IMR-90 (cell line): ENCODE data around the gene PDX1. TPM values are rescaled to one million over a fixed set of nuclear protein-coding genes. Genes with fewer than 3 reads are reported as not detected.

Experiments
- ATAC-seq: fragments of 200-7000 bp; cut with Tn5 transposase; 2 replicates; pipeline ENCODE4 v1.9.1; 2020; ENCODE audit warnings: low read depth, mild to moderate bottlenecking, moderate library complexity
- BruUV-seq: library from RNA; stranded (reverse); fragments of 400-500 nt; replicated peaks from 2 replicates; lab custom pipeline; 2021; lab: Mats Ljungman, UMichigan
- CTCF ChIA-PET: fragments of 300-600 bp; formaldehyde crosslinking; extraction: SDS; loops from one replicate; lab custom pipeline; 2021; ENCODE audit warnings: antibody characterized with exemption; lab: Yijun Ruan, JAX
- POLR2A ChIA-PET: fragments of 300-600 bp; sonication (Branson Sonifier 250); formaldehyde crosslinking; loops from one replicate; lab custom pipeline; 2022; ENCODE audit warnings: antibody characterized with exemption; ENCODE audit not compliant: unreplicated experiment; lab: Charles Lee
- DNase-seq: peaks from one replicate; pipeline ENCODE4 v3.0.0; 2013
- H2AFZ ChIP-seq: replicated peaks from 2 replicates; pipeline ENCODE3; 2013; ENCODE audit warnings: low read length, mild to moderate bottlenecking; ENCODE audit not compliant: poor library complexity
- H2AK5ac ChIP-seq: 2 replicates; pipeline ENCODE4 v1.6.1; 2013; ENCODE audit warnings: low read depth, low read length, inconsistent platforms
- H2AK9ac ChIP-seq: replicated peaks from 2 replicates; pipeline ENCODE3; 2013; ENCODE audit warnings: mild to moderate bottlenecking, low read depth, low read length, moderate library complexity; ENCODE audit not compliant: poor library complexity
- H2BK120ac ChIP-seq: 2 replicates; pipeline ENCODE4 v1.6.1; 2013; ENCODE audit warnings: low read depth, low read length, inconsistent platforms
- H2BK15ac ChIP-seq: 3 replicates; pipeline ENCODE4 v1.6.1; 2013; ENCODE audit warnings: low read depth, low read length, inconsistent platforms
- H2BK20ac ChIP-seq: 2 replicates; pipeline ENCODE4 v1.6.1; 2013; ENCODE audit warnings: low read depth, mild to moderate bottlenecking, inconsistent platforms, low read length, moderate library complexity
- H2BK5ac ChIP-seq: 2 replicates; pipeline ENCODE4 v1.6.1; 2013; ENCODE audit warnings: mild to moderate bottlenecking, low read depth, low read length, inconsistent platforms; ENCODE audit not compliant: poor library complexity, severe bottlenecking
- H3K14ac ChIP-seq: replicated peaks from 2 replicates; pipeline ENCODE4 v1.6.1; 2013; ENCODE audit warnings: low read depth, low read length, inconsistent platforms
- H3K18ac ChIP-seq: 2 replicates; pipeline ENCODE4 v1.6.1; 2013; ENCODE audit warnings: low read depth, low read length, control low read depth
- H3K23ac ChIP-seq: 2 replicates; pipeline ENCODE4 v1.6.1; 2013; ENCODE audit warnings: low read depth, low read length, inconsistent platforms
- H3K27ac ChIP-seq: 2 replicates; pipeline ENCODE4 v1.5.1; 2013; ENCODE audit warnings: mild to moderate bottlenecking, control low read depth, low read length; ENCODE audit not compliant: insufficient read depth
- H3K27me3 ChIP-seq: 2 replicates; pipeline ENCODE4 v1.6.1; 2013; ENCODE audit warnings: low read length; ENCODE audit not compliant: control insufficient read depth, insufficient read depth
- H3K36me3 ChIP-seq: 2 replicates; pipeline ENCODE4 v1.6.1; 2013; ENCODE audit warnings: low read length, mixed read lengths; ENCODE audit not compliant: control insufficient read depth, insufficient read depth
- H3K4ac ChIP-seq: 2 replicates; pipeline ENCODE4 v1.6.1; 2013; ENCODE audit warnings: low read depth, low read length, inconsistent platforms
- H3K4me1 ChIP-seq: 2 replicates; pipeline ENCODE4 v1.6.1; 2013; ENCODE audit warnings: low read length, mixed read lengths; ENCODE audit not compliant: control insufficient read depth, insufficient read depth
- H3K4me2 ChIP-seq: 2 replicates; pipeline ENCODE4 v1.6.1; 2013; ENCODE audit warnings: low read depth, mild to moderate bottlenecking, control low read depth, low read length, moderate library complexity
- H3K4me3 ChIP-seq: 2 replicates; pipeline ENCODE4 v1.5.1; 2013; ENCODE audit warnings: low read depth, mild to moderate bottlenecking, control low read depth, low read length, moderate library complexity; ENCODE audit not compliant: insufficient read depth
- H3K56ac ChIP-seq: 2 replicates; pipeline ENCODE4 v1.6.1; 2013; ENCODE audit warnings: low read length, inconsistent platforms; ENCODE audit not compliant: insufficient read depth; ENCODE audit errors: extremely low read depth
- H3K79me1 ChIP-seq, 2 experiments: 2 replicates each; pipeline ENCODE4 v1.6.1; 2013; ENCODE audit warnings: low read length in 2 of 2, inconsistent platforms in 1 of 2, low read depth in 1 of 2
- H3K9ac ChIP-seq: 2 replicates; pipeline ENCODE4 v1.6.1; 2013; ENCODE audit warnings: low read depth, low read length, control low read depth
- H3K9me1 ChIP-seq: 2 replicates; pipeline ENCODE4 v1.6.1; 2013; ENCODE audit warnings: low read length, inconsistent platforms; ENCODE audit not compliant: insufficient read depth
- H3K9me3 ChIP-seq: 2 replicates; pipeline ENCODE4 v1.6.1; 2013; ENCODE audit warnings: low read length; ENCODE audit not compliant: control insufficient read depth, insufficient read depth
- H4K20me1 ChIP-seq: 2 replicates; pipeline ENCODE4 v1.6.1; 2013; ENCODE audit warnings: low read length, inconsistent platforms; ENCODE audit not compliant: insufficient read depth
- H4K5ac ChIP-seq: 2 replicates; pipeline ENCODE4 v1.6.1; 2013; ENCODE audit warnings: mild to moderate bottlenecking, low read depth, low read length, control low read depth
- H4K8ac ChIP-seq, 2 experiments: 2 replicates each; pipeline ENCODE4 v1.6.1; 2013; ENCODE audit warnings: low read depth in 2 of 2, low read length in 2 of 2, control low read depth in 1 of 2, inconsistent platforms in 1 of 2
- H4K91ac ChIP-seq: 2 replicates; pipeline ENCODE4 v1.6.1; 2013; ENCODE audit warnings: low read depth, low read length, inconsistent platforms; ENCODE audit not compliant: insufficient read depth
- BHLHE40 ChIP-seq: fragments of 150-350 bp; IDR thresholded peaks from 2 replicates; pipeline ENCODE4 v1.6.1; 2016; ENCODE audit warnings: mild to moderate bottlenecking, low read depth, low read length
- CEBPB ChIP-seq: IDR thresholded peaks from 2 replicates; pipeline ENCODE4 v1.6.1; 2012; ENCODE audit warnings: low read depth, low read length, improper control_type of control experiment
- CHD1 ChIP-seq: IDR thresholded peaks from 2 replicates; pipeline ENCODE4 v1.6.1; 2012; ENCODE audit warnings: low read depth, low read length, improper control_type of control experiment
- ELK1 ChIP-seq: fragments of 150-350 bp; IDR thresholded peaks from 2 replicates; pipeline ENCODE4 v1.6.1; 2016; ENCODE audit warnings: low read depth, mild to moderate bottlenecking, low read length, moderate library complexity, borderline replicate concordance
- FOS ChIP-seq: fragments of 150-350 bp; IDR thresholded peaks from 2 replicates; pipeline ENCODE4 v1.6.1; 2016; ENCODE audit warnings: low read depth, low read length
- MAFK ChIP-seq: IDR thresholded peaks from 2 replicates; pipeline ENCODE4 v1.6.1; 2012; ENCODE audit warnings: low read depth, low read length, improper control_type of control experiment
- MAZ ChIP-seq: IDR thresholded peaks from 2 replicates; pipeline ENCODE4 v1.6.1; 2012; ENCODE audit warnings: low read depth, mild to moderate bottlenecking, low read length, improper control_type of control experiment, moderate library complexity, borderline replicate concordance
- MXI1 ChIP-seq: IDR thresholded peaks from 2 replicates; pipeline ENCODE4 v1.6.1; 2012; ENCODE audit warnings: low read depth, mild to moderate bottlenecking, low read length, moderate library complexity, borderline replicate concordance
- NFE2L2 ChIP-seq: fragments of 150-350 bp; IDR thresholded peaks from 2 replicates; pipeline ENCODE4 v1.6.1; 2016; ENCODE audit warnings: low read depth, mild to moderate bottlenecking, low read length
- POLR2A ChIP-seq: IDR thresholded peaks from 2 replicates; pipeline ENCODE4 v1.6.1; 2012; ENCODE audit warnings: mild to moderate bottlenecking, low read depth, low read length
- RAD21 ChIP-seq: IDR thresholded peaks from 2 replicates; pipeline ENCODE4 v1.6.1; 2012; ENCODE audit warnings: low read length, improper control_type of control experiment
- SMC3 ChIP-seq: fragments of 150-350 bp; IDR thresholded peaks from 2 replicates; pipeline ENCODE4 v1.6.1; 2016; ENCODE audit warnings: low read depth, mild to moderate bottlenecking, antibody characterized with exemption, low read length, moderate library complexity
- WGBS, 2 experiments: methylation state at CpG; one replicate each; pipeline versions ENCODE4 v1.1.5 to v1.1.7; 2013; ENCODE audit warnings: missing lambda C conversion rate in 2 of 2; ENCODE audit not compliant: insufficient read length in 1 of 2; ENCODE audit errors: extremely low coverage in 2 of 2; 5-methylcytosine and 5-hydroxymethylcytosine counted together
- dilution Hi-C: fragments of 300-500 bp; cut with HindIII; formaldehyde crosslinking; loops from one replicate; pipeline ENCODE4 v1.14.3; 2018; ENCODE audit warnings: low sequenced_read_pairs; ENCODE audit not compliant: unreplicated experiment
- in situ Hi-C: fragments of 300-500 bp; cut with MboI; formaldehyde crosslinking; loops from 3 replicates; pipeline ENCODE4 v1.14.3; 2019; ENCODE audit warnings: low sequenced_read_pairs, inconsistent platforms, mixed read lengths
- intact Hi-C: fragments of 100-400 bp; cut with micrococcal nuclease; formaldehyde crosslinking; loops from 2 replicates; pipeline ENCODE4 v1.10.0; 2022
- polyA plus RNA-seq, 3 experiments: library from polyadenylated mRNA; depleted of rRNA; stranded (reverse); fragments of >200 nt; gene quantifications; 2 replicates each; pipeline ENCODE4 v1.2.3, GENCODE V29; 2012; ENCODE audit warnings: low replicate concordance in 1 of 3
- total RNA-seq: library from RNA; depleted of rRNA; stranded (reverse); fragments of >200 nt; gene quantifications from 2 replicates; pipeline ENCODE4 v1.2.3, GENCODE V29; 2012
- TF ChIP-seq, protein P1 (sequence below): conservative IDR thresholded peaks from 2 replicates; pipeline ENCODE4 v1.5.1; 2012; ENCODE audit warnings: mild to moderate bottlenecking, low read depth, low read length, improper control_type of control experiment
- TF ChIP-seq, protein P2 (sequence below): fragments of 150-350 bp; IDR thresholded peaks from 2 replicates; pipeline ENCODE4 v1.6.1; 2017; ENCODE audit warnings: mild to moderate bottlenecking, antibody characterized with exemption, low read length, low read depth

The PDX1 gene
- total and polyA plus RNA-seq, 2 of the 4 experiments (the other 2 are of a cell fraction): not detected

DNA sequence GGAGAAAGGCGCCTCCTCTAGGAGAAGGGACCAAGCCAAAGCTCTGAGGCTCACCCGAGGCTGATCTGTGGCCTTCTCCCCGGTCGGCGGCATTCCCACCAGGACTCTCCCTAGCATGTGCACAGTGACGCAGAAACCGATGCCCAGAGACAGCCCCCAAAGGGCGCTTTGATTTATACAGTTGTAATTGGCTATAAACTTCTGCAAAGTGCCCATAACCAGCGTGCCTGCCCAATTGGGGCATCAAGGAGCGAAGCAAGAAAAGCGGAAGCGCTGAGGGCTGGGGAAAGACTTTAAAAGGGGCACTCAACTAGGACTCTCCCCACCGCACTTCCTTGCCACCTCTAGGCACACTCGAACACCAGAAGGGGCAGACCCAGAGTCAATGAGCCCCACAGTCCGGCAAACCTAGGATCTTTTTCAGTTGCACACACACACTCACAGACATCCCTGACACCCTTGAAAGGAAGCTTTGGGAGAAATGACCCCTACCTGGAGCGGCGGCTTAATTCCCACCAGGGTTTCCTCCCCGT, 47.5 kb downstream of the PDX1 start:
- H2AK5ac ChIP-seq: no peak overlapping the region
- no peak overlapping the region for H4K5ac ChIP-seq
- H4K91ac ChIP-seq: no peak overlapping the region
- H3K23ac ChIP-seq: no peak overlapping the region
- H3K9ac ChIP-seq: no peak overlapping the region
- H3K27ac ChIP-seq: no peak overlapping the region
- H2AFZ ChIP-seq: no peak overlapping the region
- H4K20me1 ChIP-seq: peaks cover 4% of the 10 kb centered on the region; the same call in 1 of the 2 replicates
- H3K4ac ChIP-seq: no peak overlapping the region
- no peaks in the 10 kb centered on the region for H3K9me1 ChIP-seq
- no peak overlapping the region for H2BK15ac ChIP-seq
- WGBS, 2 experiments: 4% methylated on average over 5 of the region's 18 CpGs; no CpG with 5 or more reads in 1 of the 2 experiments
- no peak for TF ChIP-seq MAFK
- TF ChIP-seq RAD21: no peak
- no peak for TF ChIP-seq FOS
- TF ChIP-seq, protein P1, sequence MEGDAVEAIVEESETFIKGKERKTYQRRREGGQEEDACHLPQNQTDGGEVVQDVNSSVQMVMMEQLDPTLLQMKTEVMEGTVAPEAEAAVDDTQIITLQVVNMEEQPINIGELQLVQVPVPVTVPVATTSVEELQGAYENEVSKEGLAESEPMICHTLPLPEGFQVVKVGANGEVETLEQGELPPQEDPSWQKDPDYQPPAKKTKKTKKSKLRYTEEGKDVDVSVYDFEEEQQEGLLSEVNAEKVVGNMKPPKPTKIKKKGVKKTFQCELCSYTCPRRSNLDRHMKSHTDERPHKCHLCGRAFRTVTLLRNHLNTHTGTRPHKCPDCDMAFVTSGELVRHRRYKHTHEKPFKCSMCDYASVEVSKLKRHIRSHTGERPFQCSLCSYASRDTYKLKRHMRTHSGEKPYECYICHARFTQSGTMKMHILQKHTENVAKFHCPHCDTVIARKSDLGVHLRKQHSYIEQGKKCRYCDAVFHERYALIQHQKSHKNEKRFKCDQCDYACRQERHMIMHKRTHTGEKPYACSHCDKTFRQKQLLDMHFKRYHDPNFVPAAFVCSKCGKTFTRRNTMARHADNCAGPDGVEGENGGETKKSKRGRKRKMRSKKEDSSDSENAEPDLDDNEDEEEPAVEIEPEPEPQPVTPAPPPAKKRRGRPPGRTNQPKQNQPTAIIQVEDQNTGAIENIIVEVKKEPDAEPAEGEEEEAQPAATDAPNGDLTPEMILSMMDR: no peak
- TF ChIP-seq CEBPB: no peak
- TF ChIP-seq MXI1: no peak
- no peak for TF ChIP-seq MAZ
- TF ChIP-seq CHD1: no peak
- TF ChIP-seq, protein P2, sequence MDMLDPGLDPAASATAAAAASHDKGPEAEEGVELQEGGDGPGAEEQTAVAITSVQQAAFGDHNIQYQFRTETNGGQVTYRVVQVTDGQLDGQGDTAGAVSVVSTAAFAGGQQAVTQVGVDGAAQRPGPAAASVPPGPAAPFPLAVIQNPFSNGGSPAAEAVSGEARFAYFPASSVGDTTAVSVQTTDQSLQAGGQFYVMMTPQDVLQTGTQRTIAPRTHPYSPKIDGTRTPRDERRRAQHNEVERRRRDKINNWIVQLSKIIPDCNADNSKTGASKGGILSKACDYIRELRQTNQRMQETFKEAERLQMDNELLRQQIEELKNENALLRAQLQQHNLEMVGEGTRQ: no peak
- no peak for TF ChIP-seq SMC3
- TF ChIP-seq BHLHE40: no peak
- TF ChIP-seq POLR2A: no peak
- no peak for TF ChIP-seq NFE2L2
- no peak for TF ChIP-seq ELK1
- H3K14ac ChIP-seq: no peak overlapping the region
- no peak overlapping the region for H3K18ac ChIP-seq
- H2BK5ac ChIP-seq: no peak overlapping the region
- no peaks in the 10 kb centered on the region for H3K4me1 ChIP-seq
- no peaks in the 10 kb centered on the region for H3K36me3 ChIP-seq
- no peak overlapping the region for H3K4me3 ChIP-seq
- no peak overlapping the region for H3K4me2 ChIP-seq
- ChIA-PET CTCF (no interaction called here), POLR2A (no interaction called here)
- in situ Hi-C loops: no loop called here
- H2BK120ac ChIP-seq: no peak overlapping the region
- ATAC-seq (no peak), DNase-seq (no peak)
- no peaks in the 10 kb centered on the region; the same call in 1 of the 2 replicates for H3K9me3 ChIP-seq
- intact Hi-C loops: no loop called here
- dilution Hi-C loops: no loop called here
- no peak overlapping the region for H2BK20ac ChIP-seq
- no peak overlapping the region for H2AK9ac ChIP-seq
- H3K56ac ChIP-seq: no peak overlapping the region
- no peaks in the 10 kb centered on the region for H3K79me1 ChIP-seq
- H4K8ac ChIP-seq: no peak overlapping the region
- BruUV-seq: no TSS peak
- peaks cover 97% of the 10 kb centered on the region for H3K27me3 ChIP-seq
